Pancreas (tissue), 10 donors: ENCODE measurements around the gene SDK1. TPM values are rescaled to one million over a fixed set of nuclear protein-coding genes. Genes with fewer than 3 reads are reported as not detected.

ENCODE experiments used
- ATAC-seq, 4 donors: fragments of 200-7000 bp; cut with Tn5 transposase; one replicate each; pipeline versions ENCODE4 v1.8.0 to v1.9.1; 2020; ENCODE audit warnings: mild to moderate bottlenecking in 4 of 4, moderate library complexity in 4 of 4
- DNase-seq, 6 donors: peaks; one replicate each; pipeline ENCODE4 v3.0.0-alpha.2; 2020
- FAIRE-seq: peaks from 2 replicates; lab custom pipeline; 2012; peaks lifted over from hg19 to GRCh38; lab: Jason Lieb, UNC
- H3K27ac ChIP-seq, 4 donors: fragments of 200-600 bp; sonication (generic); 1 replicate in 3 of 4; 2 replicates in 1 of 4; pipeline versions ENCODE4 v1.5.0 to v1.8.0; 2020
- H3K27me3 ChIP-seq, 4 donors: fragments of 200-600 bp; one replicate each; pipeline ENCODE4 v1.8.0; 2021
- H3K36me3 ChIP-seq, 3 donors: fragments of 200-600 bp; sonication (generic) in 1 of 3; one replicate each; pipeline versions ENCODE4 v1.5.0 to v1.8.0; 2020 to 2021
- H3K4me1 ChIP-seq, 3 donors: fragments of 200-600 bp; one replicate each; pipeline ENCODE4 v1.8.0; 2021
- H3K4me3 ChIP-seq, 4 donors: fragments of 200-600 bp; sonication (generic) in 2 of 4; one replicate each; pipeline versions ENCODE4 v1.5.0 to v1.8.0; 2020 to 2021
- H3K9me3 ChIP-seq, 4 donors: fragments of 200-600 bp; one replicate each; pipeline ENCODE4 v1.8.0; 2021
- CTCF ChIP-seq, 4 donors: fragments of 200-600 bp; sonication (generic) in 3 of 4; IDR thresholded peaks; one replicate each; pipeline versions ENCODE4 v1.5.0 to v1.8.0; 2021; ENCODE audit warnings: antibody characterized with exemption in 4 of 4
- WGBS, 2 donors: extraction: QIAGEN DNeasy Blood & Tissue Kit; methylation state at CpG; one replicate each; pipeline ENCODE4 v1.1.7; 2013; 5-methylcytosine and 5-hydroxymethylcytosine counted together
- intact Hi-C, 3 donors: fragments of 100-400 bp; cut with DNase I; formaldehyde crosslinking; loops; one replicate each; pipeline versions ENCODE4 v1.11.1 to v1.14.2; 2022
- polyA plus RNA-seq, 2 donors: library from polyadenylated mRNA; stranded (reverse); fragments of 200-250 nt; gene quantifications; one replicate each; pipeline ENCODE4 v1.2.3, GENCODE V29; 2013
- total RNA-seq, 6 donors: library from RNA; stranded (reverse); fragmentation: NEBNext Ultra II Directional in 4 of 6; extraction: Animal tissue kit (Norgen Biotek cat#: 25700) in 4 of 6; gene quantifications; one replicate each; pipeline versions ENCODE4 v1.2.1 to v1.2.4, GENCODE V29; 2021 to 2023
- donor health status: healthy with polysubstance abuse.
- donor health status: DM: no; HTN: no; CAD: no; lungs with moderate emphysema.
- donor health status: DM: no; HTN: no; CAD: no.
- donor health status: control.
- donor health status: control.
- donor health status: Bipolar disorder and iron deficiency.
- donor health status: DM: yes; HTN: yes; CAD: no.
- donor health status: DM: no; HTN: no; CAD: no.
- donor health status: DM: no; HTN: no; CAD: no.
- donor health status: DM: yes; HTN: yes; CAD: no.

The SDK1 gene
- total and polyA plus RNA-seq, 8 donors, result 10.8 to 30.8 (median 19.8) TPM

- ATAC-seq (no peak), FAIRE-seq (no peak), DNase-seq (peak in 1 of 6 donors; percentile 14)
- WGBS, 2 donors, result 70 to 74% methylated on average over 11 to 14 of the region's 14 CpGs
- Histone ChIP-seq H3K9me3 (no peaks in the 10 kb centered on the region), H3K4me3 (no peak overlapping the region), H3K27ac (no peak overlapping the region), H3K36me3 (no peaks in the 10 kb centered on the region), H3K4me1 (no peaks in the 10 kb centered on the region), H3K27me3 (no peaks in the 10 kb centered on the region)
- TF ChIP-seq CTCF (IDR thresholded peaks at IDR 0.05), result no peak
- intact Hi-C loops, result no loop called here
Measured at GRCh38 chr7:4282434-4283223, 981.6 kb downstream of the SDK1 start.

GRCh38 chr7:4286351-4286750 is 985.3 kb downstream of the SDK1 start:
- ATAC-seq (no peak), FAIRE-seq (no peak), DNase-seq (no peak)
- intact Hi-C loops, result no loop called here
- Histone ChIP-seq H3K27ac (no peak overlapping the region), H3K27me3 (no peaks in the 10 kb centered on the region), H3K4me1 (no peaks in the 10 kb centered on the region), H3K4me3 (no peak overlapping the region), H3K36me3 (no peaks in the 10 kb centered on the region), H3K9me3 (no peaks in the 10 kb centered on the region)
- no peak for TF ChIP-seq CTCF (IDR thresholded peaks at IDR 0.05)
- WGBS, 2 donors, result 32 to 46% methylated on average over 9 of the region's 9 CpGs

GRCh38 chr7:4288791-4289394 is 987.8 kb downstream of the SDK1 start:
- H3K36me3 ChIP-seq, result no peaks in the 10 kb centered on the region
- no peak for ATAC-seq
- H3K9me3 ChIP-seq, result no peaks in the 10 kb centered on the region
- H3K4me3 ChIP-seq, result no peak overlapping the region
- no peaks in the 10 kb centered on the region for H3K4me1 ChIP-seq
- no peaks in the 10 kb centered on the region for H3K27me3 ChIP-seq
- TF ChIP-seq CTCF (IDR thresholded peaks at IDR 0.05), result no peak
- intact Hi-C loops, result no loop called here
- H3K27ac ChIP-seq, result no peak overlapping the region
- FAIRE-seq, result no peak
- 15 to 21% methylated on average over 1 of the region's 1 CpG for WGBS, 2 donors
- no peak for DNase-seq

GRCh38 chr7:4297165-4297917 is 996.3 kb downstream of the SDK1 start:
- WGBS, 2 donors, result 65 to 78% methylated on average over 13 of the region's 13 CpGs
- DNase-seq, result no peak
- Histone ChIP-seq H3K27ac (no peak overlapping the region), H3K4me3 (no peak overlapping the region), H3K4me1 (no peaks in the 10 kb centered on the region), H3K36me3 (no peaks in the 10 kb centered on the region), H3K9me3 (no peaks in the 10 kb centered on the region), H3K27me3 (no peaks in the 10 kb centered on the region)
- no peak for TF ChIP-seq CTCF (IDR thresholded peaks at IDR 0.05)
- FAIRE-seq, result no peak
- ATAC-seq, result no peak
- intact Hi-C loops, result no loop called here
